GM12865 (cell line): ENCODE results near the gene SULT1A1.
"Not testable (repeated sequence)": the region's sequence is repeated elsewhere in the genome, so short reads cannot be mapped to it uniquely, and the experiment has no call there.

ENCODE experiments used
- DNase-seq: peaks from one replicate; pipeline ENCODE4 v3.0.0; 2010; ENCODE audit warnings: low read depth
- H3K4me3 ChIP-seq: 2 replicates; pipeline ENCODE4 v1.5.1; 2011; ENCODE audit warnings: mild to moderate bottlenecking, low read depth, low read length, control low read depth
- TF ChIP-seq, protein P1 (sequence below): IDR thresholded peaks from 2 replicates; pipeline ENCODE4 v1.5.1; 2011; ENCODE audit warnings: low read length, control low read depth, low read depth, inconsistent platforms; ENCODE audit not compliant: insufficient read depth; ENCODE audit errors: missing control alignments

SULT1A1 gene

DNA sequence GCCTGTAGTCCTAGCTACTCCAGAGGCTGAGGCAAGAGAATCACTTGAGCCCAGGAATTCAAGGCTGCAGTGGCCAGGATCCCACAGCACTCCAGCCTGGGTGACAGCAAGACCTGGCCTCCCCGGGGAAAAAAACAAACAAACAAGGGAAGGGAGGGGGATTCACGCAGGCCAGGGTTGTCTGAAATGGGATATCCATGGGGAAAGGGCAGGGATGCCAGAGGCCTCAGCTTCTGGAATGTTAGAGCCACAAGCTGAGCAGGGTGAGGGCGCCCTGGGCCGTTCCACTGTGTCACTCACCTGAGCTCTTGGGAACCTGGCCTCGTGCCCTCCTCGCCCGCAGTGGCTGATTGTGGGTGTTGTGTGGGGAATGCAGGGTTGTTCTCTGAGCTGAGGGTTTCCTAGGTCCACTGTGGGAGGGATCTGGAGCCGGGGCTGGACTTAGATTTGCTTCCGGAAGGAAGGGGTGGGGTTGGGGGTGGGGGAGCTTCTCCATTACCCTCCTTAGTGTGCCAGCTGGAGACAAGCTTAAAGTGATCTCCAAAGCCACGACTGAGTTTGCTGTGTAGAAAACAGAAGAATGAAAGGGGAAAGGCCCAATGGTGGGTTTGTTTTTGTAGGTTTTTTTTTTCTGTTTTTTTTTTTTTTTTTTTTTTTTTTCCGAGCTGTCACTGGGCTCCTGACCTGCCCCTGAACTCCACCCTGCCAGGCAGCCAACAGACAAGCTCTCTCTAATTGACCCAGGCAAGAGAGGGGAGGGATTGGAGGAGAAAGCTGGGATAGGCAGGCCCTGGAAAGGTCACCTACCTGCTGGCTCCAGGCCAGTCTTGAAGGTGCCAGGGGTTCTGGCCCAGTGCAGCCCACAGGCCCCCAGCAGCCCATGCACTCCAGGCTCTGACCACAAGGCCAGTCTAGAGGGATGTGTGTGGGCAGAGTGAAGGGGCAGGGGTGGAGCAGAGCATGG lies at the start of gene SULT1A1:
SULT1A1 (minus strand) TSS at position 414 of the 964 bp plus-strand sequence. CDS start 1,189 bp downstream, outside the sequence.
- TF ChIP-seq, protein P1, sequence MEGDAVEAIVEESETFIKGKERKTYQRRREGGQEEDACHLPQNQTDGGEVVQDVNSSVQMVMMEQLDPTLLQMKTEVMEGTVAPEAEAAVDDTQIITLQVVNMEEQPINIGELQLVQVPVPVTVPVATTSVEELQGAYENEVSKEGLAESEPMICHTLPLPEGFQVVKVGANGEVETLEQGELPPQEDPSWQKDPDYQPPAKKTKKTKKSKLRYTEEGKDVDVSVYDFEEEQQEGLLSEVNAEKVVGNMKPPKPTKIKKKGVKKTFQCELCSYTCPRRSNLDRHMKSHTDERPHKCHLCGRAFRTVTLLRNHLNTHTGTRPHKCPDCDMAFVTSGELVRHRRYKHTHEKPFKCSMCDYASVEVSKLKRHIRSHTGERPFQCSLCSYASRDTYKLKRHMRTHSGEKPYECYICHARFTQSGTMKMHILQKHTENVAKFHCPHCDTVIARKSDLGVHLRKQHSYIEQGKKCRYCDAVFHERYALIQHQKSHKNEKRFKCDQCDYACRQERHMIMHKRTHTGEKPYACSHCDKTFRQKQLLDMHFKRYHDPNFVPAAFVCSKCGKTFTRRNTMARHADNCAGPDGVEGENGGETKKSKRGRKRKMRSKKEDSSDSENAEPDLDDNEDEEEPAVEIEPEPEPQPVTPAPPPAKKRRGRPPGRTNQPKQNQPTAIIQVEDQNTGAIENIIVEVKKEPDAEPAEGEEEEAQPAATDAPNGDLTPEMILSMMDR: no peak
- H3K4me3 ChIP-seq: no peak within 1 kb of the TSS
- no peak for DNase-seq

DNA sequence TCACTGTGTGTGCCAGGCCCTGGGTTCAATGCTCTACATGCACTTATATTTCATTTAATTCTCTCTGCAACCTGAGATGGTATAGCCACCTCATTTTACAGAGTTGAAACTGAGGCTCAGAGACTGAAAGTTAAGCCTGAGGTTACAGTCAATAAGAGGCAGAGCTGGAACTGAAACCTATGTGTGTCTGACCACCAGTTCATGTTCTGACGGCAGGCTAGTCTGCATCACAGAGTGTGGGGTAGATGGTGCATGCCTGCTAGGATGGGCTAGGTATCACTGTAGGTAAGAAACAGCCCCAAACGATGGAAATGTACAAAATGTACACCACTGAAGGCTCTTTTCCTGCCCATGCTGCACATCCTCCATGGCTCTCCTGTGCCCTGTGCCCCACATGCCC lies 30.1 kb upstream of the SULT1A1 start:
- peak; percentile 72 for DNase-seq
- H3K4me3 ChIP-seq: not testable (repeated sequence)

DNA sequence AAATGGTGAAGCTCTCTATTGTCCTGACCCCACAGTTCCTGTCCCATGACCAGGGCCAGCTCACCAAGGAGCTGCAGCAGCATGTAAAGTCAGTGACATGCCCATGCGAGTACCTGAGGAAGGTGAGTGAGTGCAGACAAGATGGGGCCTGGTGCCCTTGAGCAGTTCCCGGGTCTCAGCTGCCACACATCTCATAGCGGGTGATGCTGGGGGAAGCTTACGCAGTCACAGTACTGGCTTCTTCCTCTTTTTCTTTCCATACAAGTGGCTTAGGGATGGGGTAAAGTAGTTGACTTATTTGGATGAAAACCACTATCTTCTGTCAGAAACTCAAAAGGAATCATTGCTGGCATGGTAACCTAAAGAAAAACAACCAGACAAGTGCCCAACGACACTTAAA lies 28.5 kb upstream of the SULT1A1 start:
- not testable (repeated sequence) for DNase-seq, H3K4me3 ChIP-seq

DNA sequence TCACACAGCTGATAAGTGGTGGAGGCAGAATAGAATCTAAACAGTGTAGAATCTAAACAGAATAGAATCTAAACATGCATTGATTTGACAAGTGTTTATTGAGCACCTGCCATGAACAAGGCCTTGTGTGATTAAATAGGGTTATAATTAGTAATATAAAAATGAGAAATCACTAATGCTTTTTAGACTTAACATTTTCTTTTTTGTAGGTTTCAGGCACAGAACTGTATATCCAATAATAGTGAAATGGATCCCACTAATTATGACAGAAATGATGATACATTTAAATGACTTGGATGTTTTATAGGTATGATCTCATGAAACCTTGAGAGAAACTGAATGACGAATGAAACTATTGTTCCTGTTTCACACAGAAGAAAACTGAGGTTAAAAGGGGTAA lies 27.9 kb upstream of the SULT1A1 start, which contains the start of gene NPIPB8:
NPIPB8 (plus strand) TSS at position 301 of the 400 bp plus-strand sequence. CDS start 296 bp downstream, outside the sequence.
- not testable (repeated sequence) for DNase-seq, H3K4me3 ChIP-seq

DNA sequence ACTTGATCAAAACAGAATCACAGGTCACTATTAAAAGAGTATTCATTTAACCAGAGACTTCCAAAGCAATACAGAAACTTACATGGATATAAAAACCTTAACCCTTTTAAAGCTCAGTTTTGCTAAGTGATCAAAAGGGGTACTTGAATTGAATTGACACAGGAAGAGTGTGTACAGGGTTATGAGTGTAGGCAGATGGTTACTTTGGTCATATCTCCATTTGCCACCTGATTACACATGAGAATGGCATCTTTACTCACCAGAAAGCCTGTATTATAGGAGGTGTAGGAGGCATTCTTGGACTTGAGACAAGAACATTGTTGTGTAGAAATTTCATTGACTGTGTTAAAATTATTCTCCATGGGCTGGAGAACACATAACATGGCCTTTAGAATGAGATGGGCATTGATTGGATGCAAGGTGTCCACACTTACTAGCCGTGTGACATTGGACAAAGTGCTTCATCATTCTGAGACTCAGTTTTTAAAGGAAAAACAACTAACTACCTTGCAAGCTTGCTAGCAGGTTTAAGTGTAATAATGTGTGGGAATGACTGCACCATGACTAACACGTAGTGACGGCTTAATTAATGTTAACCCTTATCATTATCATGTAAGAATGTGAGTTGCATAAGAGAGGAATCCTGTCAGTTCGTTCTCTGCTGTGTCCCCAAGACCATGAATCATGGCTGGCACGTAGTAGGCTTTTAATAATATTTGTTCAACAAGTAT lies 26.4 kb upstream of the SULT1A1 start:
- not testable (repeated sequence) for DNase-seq, H3K4me3 ChIP-seq

DNA sequence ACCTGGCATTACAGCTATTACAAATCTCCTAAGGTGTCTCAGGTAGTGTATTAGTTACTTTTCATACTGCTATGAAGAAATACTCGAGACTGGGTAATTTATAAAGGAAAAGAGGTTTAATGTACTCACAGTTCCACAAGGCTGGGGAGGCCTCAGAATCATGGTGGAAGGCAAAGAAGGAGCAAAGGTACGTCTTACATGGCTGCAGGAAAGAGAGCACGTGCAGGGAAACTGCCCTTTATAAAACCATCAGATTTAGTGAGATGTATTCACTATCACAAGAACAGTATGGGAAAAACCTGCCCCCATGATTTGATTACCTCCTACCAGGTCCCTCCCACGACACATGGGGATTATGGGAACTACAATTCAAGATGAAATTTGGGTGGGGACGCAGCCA lies 21.1 kb upstream of the SULT1A1 start:
- DNase-seq, H3K4me3 ChIP-seq: not testable (repeated sequence)

- no peak overlapping the region; the same call in 1 of the 2 replicates for H3K4me3 ChIP-seq
- peak; percentile 39 for DNase-seq
- TF ChIP-seq, protein P1: no peak
Measured at GRCh38 chr16:28623172-28623711, 13.4 kb upstream of the SULT1A1 start.

- not testable (repeated sequence) for H3K4me3 ChIP-seq
Measured at GRCh38 chr16:28622532-28623171, 12.8 kb upstream of the SULT1A1 start.

GRCh38 chr16:28621481-28622155 lies 11.8 kb upstream of the SULT1A1 start:
- no peak overlapping the region for H3K4me3 ChIP-seq
- no peak for DNase-seq
- TF ChIP-seq, protein P1: no peak

More at GRCh38 chr16:28622532-28623171, 12.8 kb upstream of the SULT1A1 start:
- not testable (repeated sequence) for DNase-seq

DNA sequence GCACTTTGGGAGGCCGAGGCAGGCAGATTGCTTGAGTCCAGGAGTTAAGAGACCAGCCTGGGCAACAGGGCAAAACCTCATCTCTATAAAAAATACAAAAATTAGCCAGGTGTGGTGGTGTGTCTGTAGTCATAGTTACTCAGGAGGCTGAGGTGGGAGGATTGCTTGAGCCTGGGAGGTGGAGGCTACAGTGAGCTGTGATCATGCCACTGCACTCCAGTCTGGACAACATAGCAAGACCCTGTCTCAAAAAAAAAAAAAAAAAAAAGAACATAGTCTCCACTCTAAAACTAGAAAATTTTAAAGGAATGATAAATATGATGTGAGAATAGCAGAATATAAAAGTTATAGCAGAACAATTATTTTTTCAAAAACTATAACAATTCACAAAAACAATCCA lies 10.5 kb upstream of the SULT1A1 start:
- H3K4me3 ChIP-seq, DNase-seq: not testable (repeated sequence)
